ENCODE measurements around the gene PRSS12.

- TF ChIP-seq EZH2phosphoT487 (IDR thresholded peaks at IDR 0.05; ENCODE audit: insufficient read depth, low read depth) (no peak), EZH2 (IDR thresholded peaks at IDR 0.05; ENCODE audit: insufficient read depth, poor library complexity, severe bottlenecking) (no peak)
Observed at GRCh38 chr4:118313098-118313497, 39.7 kb downstream of the PRSS12 start.
